GM23338 (cell line): ENCODE results near the gene RER1. TPM values are rescaled to one million over a fixed set of nuclear protein-coding genes. Genes with fewer than 3 reads are reported as not detected.

Experiments
- ATAC-seq: fragments of 200-7000 bp; cut with Tn5 transposase; 3 replicates; pipeline ENCODE4 v1.9.1; 2020
- DNase-seq: peaks from one replicate; pipeline ENCODE4 v3.0.0-alpha.2; 2015; ENCODE audit warnings: low spot score
- H2AFZ ChIP-seq: fragments of 200-600 bp; sonication (generic); 2 replicates; pipeline ENCODE4 v1.8.0; 2016; ENCODE audit warnings: antibody characterized with exemption, mild to moderate bottlenecking, moderate library complexity
- H3F3A ChIP-seq: fragments of 200-600 bp; sonication (generic); replicated peaks from 2 replicates; pipeline ENCODE4 v1.8.0; 2017; ENCODE audit warnings: antibody characterized with exemption, mixed run types, low read depth
- H3K27ac ChIP-seq: fragments of 200-600 bp; sonication (generic); 2 replicates; pipeline ENCODE4 v1.6.1; 2016; ENCODE audit warnings: low read depth
- H3K27me3 ChIP-seq: fragments of 200-600 bp; sonication (generic); 2 replicates; pipeline ENCODE4 v1.8.0; 2016; ENCODE audit warnings: mild to moderate bottlenecking, mixed run types, moderate library complexity; ENCODE audit not compliant: insufficient read depth
- H3K36me3 ChIP-seq: fragments of 200-600 bp; sonication (generic); 2 replicates; pipeline ENCODE4 v1.8.0; 2016; ENCODE audit warnings: mild to moderate bottlenecking; ENCODE audit not compliant: insufficient read depth
- H3K4me1 ChIP-seq: fragments of 200-600 bp; sonication (generic); 2 replicates; pipeline ENCODE4 v1.8.0; 2016; ENCODE audit warnings: mild to moderate bottlenecking, moderate library complexity; ENCODE audit not compliant: insufficient read depth
- H3K4me2 ChIP-seq: fragments of 200-600 bp; sonication (generic); 2 replicates; pipeline ENCODE4 v1.7.1; 2017; ENCODE audit warnings: mixed run types
- H3K4me3 ChIP-seq: fragments of 200-600 bp; sonication (generic); 2 replicates; pipeline ENCODE4 v1.6.1; 2016; ENCODE audit warnings: mixed run types
- H3K79me2 ChIP-seq: fragments of 200-600 bp; sonication (generic); replicated peaks from 2 replicates; pipeline ENCODE4 v1.8.0; 2017; ENCODE audit warnings: mild to moderate bottlenecking; ENCODE audit not compliant: insufficient read depth
- H3K9me2 ChIP-seq: fragments of 200-600 bp; sonication (generic); 2 replicates; pipeline ENCODE4 v1.8.0; 2017; ENCODE audit not compliant: insufficient read depth
- H4K20me1 ChIP-seq: fragments of 200-600 bp; sonication (generic); replicated peaks from 2 replicates; pipeline ENCODE4 v1.8.0; 2017; ENCODE audit warnings: mild to moderate bottlenecking; ENCODE audit not compliant: insufficient read depth
- H3K27ac Mint-ChIP-seq: 2 replicates; pipeline ENCODE4 v1.8.0; 2020; ENCODE audit warnings: inconsistent platforms, mild to moderate bottlenecking, moderate library complexity, mixed read lengths
- H3K27me3 Mint-ChIP-seq: 3 replicates; pipeline ENCODE4 v1.8.0; 2022; ENCODE audit warnings: low read depth, mild to moderate bottlenecking, moderate library complexity, mixed read lengths, inconsistent platforms; ENCODE audit not compliant: insufficient read depth, poor library complexity
- H3K36me3 Mint-ChIP-seq: 3 replicates; pipeline ENCODE4 v1.8.0; 2021; ENCODE audit warnings: low read depth, mild to moderate bottlenecking, inconsistent platforms, moderate library complexity, mixed read lengths
- H3K4me1 Mint-ChIP-seq: 3 replicates; pipeline ENCODE4 v1.8.0; 2020; ENCODE audit warnings: mild to moderate bottlenecking, inconsistent platforms, mixed read lengths
- H3K4me3 Mint-ChIP-seq: 3 replicates; pipeline ENCODE4 v1.8.0; 2021; ENCODE audit warnings: moderate library complexity, mild to moderate bottlenecking, inconsistent platforms, mixed read lengths
- H3K9me3 Mint-ChIP-seq: 3 replicates; pipeline ENCODE4 v1.8.0; 2020; ENCODE audit warnings: moderate library complexity, mild to moderate bottlenecking, inconsistent platforms, mixed read lengths
- ETS1 ChIP-seq: IDR thresholded peaks from 2 replicates; pipeline ENCODE4 v1.6.1; 2016; ENCODE audit warnings: antibody characterized with exemption
- EZH2 ChIP-seq: fragments of 200-600 bp; sonication (generic); IDR thresholded peaks from one replicate; pipeline ENCODE4 v1.8.0; 2017; ENCODE audit warnings: antibody characterized with exemption, mild to moderate bottlenecking, low read depth; ENCODE audit not compliant: unreplicated experiment
- EZH2phosphoT487 ChIP-seq: fragments of 200-600 bp; sonication (generic); IDR thresholded peaks from one replicate; pipeline ENCODE4 v1.8.1; 2018; ENCODE audit warnings: antibody characterized with exemption; ENCODE audit not compliant: unreplicated experiment
- JUNB ChIP-seq: IDR thresholded peaks from one replicate; pipeline ENCODE4 v1.6.1; 2016; ENCODE audit warnings: antibody characterized with exemption; ENCODE audit not compliant: unreplicated experiment
- STAT1 ChIP-seq: IDR thresholded peaks from one replicate; pipeline ENCODE4 v1.6.1; 2016; ENCODE audit warnings: antibody characterized with exemption; ENCODE audit not compliant: unreplicated experiment
- ZNF114 ChIP-seq: fragments of 250-450 bp; sonication (Bioruptor Pico); IDR thresholded peaks from 2 replicates; pipeline ENCODE4 v1.5.0; 2020; ENCODE audit warnings: mild to moderate bottlenecking, moderate library complexity
- polyA plus RNA-seq: library from polyadenylated mRNA; unstranded; fragments of >200 nt; fragmentation: Nextera tagmentation; extraction: Ambion mirVana; gene quantifications from 2 replicates; pipeline ENCODE4 v1.2.1, GENCODE V29; 2016
- total RNA-seq: library from RNA; depleted of rRNA; stranded (reverse); fragments of >200 nt; shearing (Covaris generic); gene quantifications from 2 replicates; pipeline ENCODE4 v1.2.3, GENCODE V29; 2014
- TF ChIP-seq, protein P1 (sequence below): fragments of 250-450 bp; sonication (Bioruptor Pico); IDR thresholded peaks from 2 replicates; pipeline ENCODE4 v1.5.0; 2020; ENCODE audit warnings: mild to moderate bottlenecking, moderate library complexity

RER1 gene
- total and polyA plus RNA-seq, 2 experiments from 2014 or later: 58.4 to 99.5 TPM

- no peaks in the 10 kb centered on the region for H3K79me2 ChIP-seq
- H3K9me2 ChIP-seq: no peaks in the 10 kb centered on the region
- H2AFZ ChIP-seq: no peak overlapping the region
- H3K27me3 ChIP-seq: no peaks in the 10 kb centered on the region
- TF ChIP-seq ZNF114 (no peak), EZH2phosphoT487 (no peak), EZH2 (no peak), ETS1 (no peak), STAT1 (no peak), JUNB (no peak)
- TF ChIP-seq, protein P1, sequence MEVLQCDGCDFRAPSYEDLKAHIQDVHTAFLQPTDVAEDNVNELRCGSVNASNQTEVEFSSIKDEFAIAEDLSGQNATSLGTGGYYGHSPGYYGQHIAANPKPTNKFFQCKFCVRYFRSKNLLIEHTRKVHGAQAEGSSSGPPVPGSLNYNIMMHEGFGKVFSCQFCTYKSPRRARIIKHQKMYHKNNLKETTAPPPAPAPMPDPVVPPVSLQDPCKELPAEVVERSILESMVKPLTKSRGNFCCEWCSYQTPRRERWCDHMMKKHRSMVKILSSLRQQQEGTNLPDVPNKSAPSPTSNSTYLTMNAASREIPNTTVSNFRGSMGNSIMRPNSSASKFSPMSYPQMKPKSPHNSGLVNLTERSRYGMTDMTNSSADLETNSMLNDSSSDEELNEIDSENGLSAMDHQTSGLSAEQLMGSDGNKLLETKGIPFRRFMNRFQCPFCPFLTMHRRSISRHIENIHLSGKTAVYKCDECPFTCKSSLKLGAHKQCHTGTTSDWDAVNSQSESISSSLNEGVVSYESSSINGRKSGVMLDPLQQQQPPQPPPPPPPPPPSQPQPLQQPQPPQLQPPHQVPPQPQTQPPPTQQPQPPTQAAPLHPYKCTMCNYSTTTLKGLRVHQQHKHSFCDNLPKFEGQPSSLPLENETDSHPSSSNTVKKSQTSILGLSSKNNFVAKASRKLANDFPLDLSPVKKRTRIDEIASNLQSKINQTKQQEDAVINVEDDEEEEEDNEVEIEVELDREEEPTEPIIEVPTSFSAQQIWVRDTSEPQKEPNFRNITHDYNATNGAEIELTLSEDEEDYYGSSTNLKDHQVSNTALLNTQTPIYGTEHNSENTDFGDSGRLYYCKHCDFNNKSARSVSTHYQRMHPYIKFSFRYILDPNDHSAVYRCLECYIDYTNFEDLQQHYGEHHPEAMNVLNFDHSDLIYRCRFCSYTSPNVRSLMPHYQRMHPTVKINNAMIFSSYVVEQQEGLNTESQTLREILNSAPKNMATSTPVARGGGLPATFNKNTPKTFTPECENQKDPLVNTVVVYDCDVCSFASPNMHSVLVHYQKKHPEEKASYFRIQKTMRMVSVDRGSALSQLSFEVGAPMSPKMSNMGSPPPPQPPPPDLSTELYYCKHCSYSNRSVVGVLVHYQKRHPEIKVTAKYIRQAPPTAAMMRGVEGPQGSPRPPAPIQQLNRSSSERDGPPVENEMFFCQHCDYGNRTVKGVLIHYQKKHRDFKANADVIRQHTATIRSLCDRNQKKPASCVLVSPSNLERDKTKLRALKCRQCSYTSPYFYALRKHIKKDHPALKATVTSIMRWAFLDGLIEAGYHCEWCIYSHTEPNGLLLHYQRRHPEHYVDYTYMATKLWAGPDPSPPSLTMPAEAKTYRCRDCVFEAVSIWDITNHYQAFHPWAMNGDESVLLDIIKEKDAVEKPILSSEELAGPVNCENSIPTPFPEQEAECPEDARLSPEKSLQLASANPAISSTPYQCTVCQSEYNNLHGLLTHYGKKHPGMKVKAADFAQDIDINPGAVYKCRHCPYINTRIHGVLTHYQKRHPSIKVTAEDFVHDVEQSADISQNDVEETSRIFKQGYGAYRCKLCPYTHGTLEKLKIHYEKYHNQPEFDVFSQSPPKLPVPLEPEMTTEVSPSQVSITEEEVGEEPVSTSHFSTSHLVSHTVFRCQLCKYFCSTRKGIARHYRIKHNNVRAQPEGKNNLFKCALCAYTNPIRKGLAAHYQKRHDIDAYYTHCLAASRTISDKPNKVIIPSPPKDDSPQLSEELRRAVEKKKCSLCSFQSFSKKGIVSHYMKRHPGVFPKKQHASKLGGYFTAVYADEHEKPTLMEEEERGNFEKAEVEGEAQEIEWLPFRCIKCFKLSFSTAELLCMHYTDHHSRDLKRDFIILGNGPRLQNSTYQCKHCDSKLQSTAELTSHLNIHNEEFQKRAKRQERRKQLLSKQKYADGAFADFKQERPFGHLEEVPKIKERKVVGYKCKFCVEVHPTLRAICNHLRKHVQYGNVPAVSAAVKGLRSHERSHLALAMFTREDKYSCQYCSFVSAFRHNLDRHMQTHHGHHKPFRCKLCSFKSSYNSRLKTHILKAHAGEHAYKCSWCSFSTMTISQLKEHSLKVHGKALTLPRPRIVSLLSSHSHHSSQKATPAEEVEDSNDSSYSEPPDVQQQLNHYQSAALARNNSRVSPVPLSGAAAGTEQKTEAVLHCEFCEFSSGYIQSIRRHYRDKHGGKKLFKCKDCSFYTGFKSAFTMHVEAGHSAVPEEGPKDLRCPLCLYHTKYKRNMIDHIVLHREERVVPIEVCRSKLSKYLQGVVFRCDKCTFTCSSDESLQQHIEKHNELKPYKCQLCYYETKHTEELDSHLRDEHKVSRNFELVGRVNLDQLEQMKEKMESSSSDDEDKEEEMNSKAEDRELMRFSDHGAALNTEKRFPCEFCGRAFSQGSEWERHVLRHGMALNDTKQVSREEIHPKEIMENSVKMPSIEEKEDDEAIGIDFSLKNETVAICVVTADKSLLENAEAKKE (CRISPR knock-in tag): no peak
- no peak overlapping the region for H3K4me3 Mint-ChIP-seq
- 0 out of 2 replicates have a peak overlapping the region, but pooled peaks have one; percentile 52 for H3K27ac Mint-ChIP-seq
- peaks cover 7% of the 10 kb centered on the region; the same call in 1 of the 2 replicates for H3K4me1 ChIP-seq
- H3K4me1 Mint-ChIP-seq: peaks cover 16% of the 10 kb centered on the region
- peaks cover 15% of the 10 kb centered on the region for H3K27me3 Mint-ChIP-seq
- no peak overlapping the region for H3K4me3 ChIP-seq
- H4K20me1 ChIP-seq: no peaks in the 10 kb centered on the region
- H3K36me3 ChIP-seq: no peaks in the 10 kb centered on the region
- no peak overlapping the region for H3K4me2 ChIP-seq
- H3K9me3 Mint-ChIP-seq: no peaks in the 10 kb centered on the region
- no peaks in the 10 kb centered on the region for H3K36me3 Mint-ChIP-seq
- ATAC-seq (no peak), DNase-seq (no peak)
- H3K27ac ChIP-seq: no peak overlapping the region
- H3F3A ChIP-seq: peaks cover 4% of the 10 kb centered on the region; the same call in 1 of the 2 replicates
These were observed 24.8 kb downstream of the RER1 start for GRCh38 chr1:2416403-2416802.
